Uterus (tissue), 2 donors: ENCODE results near the gene EYS.
"Not testable (repeated sequence)": the region's sequence is repeated elsewhere in the genome, so short reads cannot be mapped to it uniquely, and the experiment has no call there.

Experiments
- CTCF ChIP-seq, 4 experiments: fragments of 200-600 bp in 2 of 4; fragments of 450-650 bp in 2 of 4; sonication (generic) in 2 of 4; IDR thresholded peaks; one replicate each; pipeline ENCODE4 v1.5.1; 2016 to 2019; ENCODE audit warnings: antibody characterized with exemption in 4 of 4, mild to moderate bottlenecking in 2 of 4, moderate library complexity in 1 of 4
- POLR2A ChIP-seq, 2 donors: fragments of 450-650 bp; IDR thresholded peaks; one replicate each; pipeline ENCODE4 v1.6.1; 2016; ENCODE audit warnings: antibody characterized with exemption in 2 of 2, mild to moderate bottlenecking in 1 of 2, moderate library complexity in 1 of 2

GRCh38 chr6:64030950-64031618 lies 1675.9 kb downstream of the EYS start:
- TF ChIP-seq CTCF, POLR2A (IDR thresholded peaks at IDR 0.05): not testable (repeated sequence)
